OCI-LY1 (cell line): ENCODE data around the gene FBXO41.

Experiments used
- EZH2 ChIP-seq: fragments of 200-600 bp; sonication (generic), shearing (Covaris generic); IDR thresholded peaks from 2 replicates; pipeline ENCODE4 v1.8.0; 2017; ENCODE audit warnings: borderline replicate concordance, mixed run types, mild to moderate bottlenecking, antibody characterized with exemption, low read length, moderate library complexity, mixed read lengths
- TF ChIP-seq, protein P1 (sequence below): fragments of 200-600 bp; sonication (generic), shearing (Covaris generic); IDR thresholded peaks from 2 replicates; pipeline ENCODE4 v1.5.1; 2017; ENCODE audit warnings: mild to moderate bottlenecking, antibody characterized with exemption, low read length, moderate library complexity, mixed read lengths

DNA sequence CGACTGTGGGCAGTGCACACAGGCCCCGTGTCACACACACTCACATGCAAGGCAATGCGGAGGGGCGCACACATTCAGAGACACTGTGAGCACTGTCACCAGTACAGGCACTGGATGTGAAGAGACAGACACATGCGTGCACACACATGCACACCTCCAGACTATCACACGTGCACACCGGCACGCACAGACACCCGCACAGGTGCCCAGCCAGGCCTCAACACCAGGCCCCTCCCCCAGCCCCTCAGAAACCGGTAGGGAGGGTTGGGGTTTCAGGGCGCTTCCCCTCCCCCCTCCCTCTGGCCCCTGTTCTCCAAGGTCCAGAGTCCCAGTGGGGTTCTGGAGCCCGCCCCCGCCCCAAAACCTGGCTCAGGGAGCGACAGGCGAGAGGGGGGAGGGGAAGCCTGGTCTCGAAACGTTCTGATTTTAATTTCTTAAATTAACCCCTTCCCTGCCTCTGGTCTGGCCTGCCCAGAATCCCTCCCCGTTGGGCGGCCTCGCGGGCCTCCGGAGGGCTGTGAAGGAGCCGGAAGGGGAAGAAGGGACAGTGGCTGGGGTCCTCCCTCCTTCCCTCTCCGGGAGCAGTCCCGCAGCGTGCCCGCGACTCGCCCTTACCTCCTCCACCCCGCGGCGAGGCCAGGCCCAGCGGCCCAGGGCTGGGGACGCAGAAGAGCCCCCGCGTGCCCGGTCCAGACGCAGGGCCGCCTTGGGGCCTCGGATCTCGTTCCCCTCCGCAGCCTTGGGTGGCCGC, 558 bp downstream of the FBXO41 start:
- TF ChIP-seq, protein P1, sequence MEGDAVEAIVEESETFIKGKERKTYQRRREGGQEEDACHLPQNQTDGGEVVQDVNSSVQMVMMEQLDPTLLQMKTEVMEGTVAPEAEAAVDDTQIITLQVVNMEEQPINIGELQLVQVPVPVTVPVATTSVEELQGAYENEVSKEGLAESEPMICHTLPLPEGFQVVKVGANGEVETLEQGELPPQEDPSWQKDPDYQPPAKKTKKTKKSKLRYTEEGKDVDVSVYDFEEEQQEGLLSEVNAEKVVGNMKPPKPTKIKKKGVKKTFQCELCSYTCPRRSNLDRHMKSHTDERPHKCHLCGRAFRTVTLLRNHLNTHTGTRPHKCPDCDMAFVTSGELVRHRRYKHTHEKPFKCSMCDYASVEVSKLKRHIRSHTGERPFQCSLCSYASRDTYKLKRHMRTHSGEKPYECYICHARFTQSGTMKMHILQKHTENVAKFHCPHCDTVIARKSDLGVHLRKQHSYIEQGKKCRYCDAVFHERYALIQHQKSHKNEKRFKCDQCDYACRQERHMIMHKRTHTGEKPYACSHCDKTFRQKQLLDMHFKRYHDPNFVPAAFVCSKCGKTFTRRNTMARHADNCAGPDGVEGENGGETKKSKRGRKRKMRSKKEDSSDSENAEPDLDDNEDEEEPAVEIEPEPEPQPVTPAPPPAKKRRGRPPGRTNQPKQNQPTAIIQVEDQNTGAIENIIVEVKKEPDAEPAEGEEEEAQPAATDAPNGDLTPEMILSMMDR, result no peak
- TF ChIP-seq EZH2, result no peak
